Liver (tissue), 10 donors: ENCODE data around the gene CACNA1B. TPM values are rescaled to one million over a fixed set of nuclear protein-coding genes. Genes with fewer than 3 reads are reported as not detected.
"Not testable (repeated sequence)": the region's sequence is repeated elsewhere in the genome, so short reads cannot be mapped to it uniquely, and the experiment has no call there.

ENCODE experiments used
- DNase-seq: peaks from one replicate; pipeline ENCODE4 v3.0.0-alpha.2; 2017; ENCODE audit warnings: low spot score
- H3K27ac ChIP-seq, 2 donors: one replicate each; pipeline ENCODE4 v1.7.0; 2013; ENCODE audit warnings: inconsistent platforms in 2 of 2, low read length in 2 of 2, control low read depth in 1 of 2, low read depth in 1 of 2, mild to moderate bottlenecking in 1 of 2
- H3K27me3 ChIP-seq, 4 donors: one replicate each; pipeline versions ENCODE4 v1.6.1 to v1.7.0; 2013; ENCODE audit warnings: low read length in 3 of 4, inconsistent platforms in 1 of 4, mild to moderate bottlenecking in 1 of 4, moderate library complexity in 1 of 4; ENCODE audit not compliant: control insufficient read depth in 4 of 4, insufficient read depth in 4 of 4
- H3K36me3 ChIP-seq, 4 donors: one replicate each; pipeline versions ENCODE4 v1.6.1 to v1.7.0; 2013; ENCODE audit warnings: low read length in 3 of 4, mild to moderate bottlenecking in 3 of 4, low read depth in 1 of 4, moderate library complexity in 1 of 4; ENCODE audit not compliant: control insufficient read depth in 4 of 4, insufficient read depth in 3 of 4
- H3K4me1 ChIP-seq, 4 donors: one replicate each; pipeline versions ENCODE4 v1.6.1 to v1.7.0; 2013; ENCODE audit warnings: low read length in 3 of 4, mild to moderate bottlenecking in 3 of 4, moderate library complexity in 1 of 4; ENCODE audit not compliant: control insufficient read depth in 4 of 4, insufficient read depth in 4 of 4
- H3K4me3 ChIP-seq, 3 donors: one replicate each; pipeline versions ENCODE4 v1.6.1 to v1.7.0; 2013; ENCODE audit warnings: low read length in 3 of 3, control low read depth in 1 of 3, low read depth in 1 of 3, mild to moderate bottlenecking in 1 of 3
- H3K9ac ChIP-seq, 2 donors: one replicate each; pipeline ENCODE4 v1.7.0; 2013; ENCODE audit warnings: low read length in 2 of 2, mild to moderate bottlenecking in 2 of 2, moderate library complexity in 2 of 2, control low read depth in 1 of 2, low read depth in 1 of 2
- H3K9me3 ChIP-seq, 4 donors: one replicate each; pipeline versions ENCODE4 v1.6.1 to v1.7.0; 2013; ENCODE audit warnings: low read length in 3 of 4; ENCODE audit not compliant: control insufficient read depth in 4 of 4
- CTCF ChIP-seq: fragments of 150-350 bp; IDR thresholded peaks from 2 replicates; pipeline ENCODE4 v1.5.1; 2017; ENCODE audit warnings: improper control_type of control experiment, low read depth, low read length; ENCODE audit not compliant: missing input control
- RAD21 ChIP-seq, 2 donors: IDR thresholded peaks; 2 replicates each; pipeline ENCODE4 v1.6.1; 2016; ENCODE audit warnings: antibody characterized with exemption in 2 of 2, mild to moderate bottlenecking in 2 of 2
- WGBS: extraction: QIAGEN DNeasy Blood & Tissue Kit; methylation state at CpG from one replicate; pipeline ENCODE4 v1.1.7; 2013; 5-methylcytosine and 5-hydroxymethylcytosine counted together
- polyA plus RNA-seq, 2 donors: library from polyadenylated mRNA; stranded (reverse) in 1 of 2; unstranded in 1 of 2; fragments of 200-250 nt in 1 of 2; fragments of >200 nt in 1 of 2; fragmentation: Nextera tagmentation in 1 of 2; extraction: Ambion mirVana in 1 of 2; gene quantifications; one replicate each; pipeline versions ENCODE4 v1.2.1 to v1.2.3, GENCODE V29; 2013 to 2015
- small RNA-seq: library from RNA; depleted of rRNA; stranded (forward); fragments of <200 nt; gene quantifications from one replicate; pipeline ENCODE3, GENCODE V24; 2014
- total RNA-seq, 2 donors: library from RNA; depleted of rRNA; stranded (reverse); fragments of >200 nt; gene quantifications; one replicate each; pipeline ENCODE4 v1.2.3, GENCODE V29; 2014
- donor health status: healthy.
- donor health status: healthy.
- donor health status: healthy.
- donor health status: healthy.
- donor health status: healthy.

The CACNA1B gene
- total and polyA plus RNA-seq, 4 donors, result under 0.01 to 0.05 TPM; not detected in 2

DNA sequence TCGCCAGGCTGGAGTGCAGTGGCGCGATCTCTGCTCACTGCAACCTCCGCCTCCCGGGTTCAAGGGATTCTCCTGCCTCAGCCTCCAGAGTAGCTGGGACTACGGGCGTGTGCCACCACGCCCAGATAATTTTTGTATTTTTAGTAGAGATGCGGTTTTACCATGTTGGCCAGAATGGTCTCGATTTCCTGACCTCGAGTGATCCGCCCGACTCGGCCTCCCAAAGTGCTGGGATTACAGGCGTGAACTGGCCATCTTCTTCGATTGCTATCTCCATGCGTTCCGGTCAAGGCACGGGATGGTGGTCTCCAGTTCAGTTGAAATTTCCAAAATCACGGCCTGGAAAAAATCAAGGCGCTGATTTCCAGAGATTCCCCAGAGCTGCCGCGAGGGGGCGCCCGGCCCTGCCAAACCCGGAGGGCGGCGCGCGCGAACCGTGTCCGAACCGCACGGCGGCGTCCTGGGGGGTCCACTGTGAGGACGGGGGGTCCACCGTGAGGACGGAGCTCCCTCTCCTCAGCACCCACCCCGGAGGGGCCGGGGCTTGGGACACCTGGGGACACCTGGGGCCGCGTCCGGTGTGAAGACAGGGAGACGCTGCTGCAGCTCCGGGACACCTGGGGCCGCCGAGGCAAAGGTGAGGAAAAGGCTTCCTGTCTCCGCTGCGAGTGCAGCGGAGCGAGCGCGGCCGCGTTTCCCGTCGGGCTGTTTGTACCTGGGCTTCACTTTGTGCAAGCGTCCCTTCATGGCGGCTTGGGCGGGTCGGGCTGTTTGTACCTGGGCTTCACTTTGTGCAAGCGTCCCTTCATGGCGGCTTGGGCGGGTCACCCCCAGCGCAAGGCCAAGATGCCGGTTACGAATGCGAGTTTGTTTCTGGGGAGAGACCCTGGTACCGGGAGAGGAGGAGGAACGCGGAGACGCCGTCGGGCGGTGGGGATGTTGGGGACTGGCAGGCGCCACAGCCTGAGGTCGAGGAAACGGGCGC, 272.4 kb downstream of the CACNA1B start:
- H3K27ac ChIP-seq, H3K27me3 ChIP-seq, H3K9me3 ChIP-seq, H3K4me1 ChIP-seq, H3K9ac ChIP-seq, H3K36me3 ChIP-seq, DNase-seq: not testable (repeated sequence)
- H3K4me3 ChIP-seq, result peak overlapping the region; percentile 23 to 47 (median 38)
- TF ChIP-seq RAD21 (IDR thresholded peaks at IDR 0.05), result peak; percentile 36 to 54
- TF ChIP-seq CTCF, result peak; percentile 33
- WGBS, result 14% methylated on average over 81 of the region's 81 CpGs

GRCh38 chr9:138155788-138156187, 278.2 kb downstream of the CACNA1B start:
- not testable (repeated sequence) for H3K27me3 ChIP-seq, H3K4me3 ChIP-seq, H3K27ac ChIP-seq, H3K9me3 ChIP-seq, H3K4me1 ChIP-seq, H3K9ac ChIP-seq, H3K36me3 ChIP-seq, DNase-seq
- WGBS, result 86% methylated on average over 5 of the region's 5 CpGs

DNA sequence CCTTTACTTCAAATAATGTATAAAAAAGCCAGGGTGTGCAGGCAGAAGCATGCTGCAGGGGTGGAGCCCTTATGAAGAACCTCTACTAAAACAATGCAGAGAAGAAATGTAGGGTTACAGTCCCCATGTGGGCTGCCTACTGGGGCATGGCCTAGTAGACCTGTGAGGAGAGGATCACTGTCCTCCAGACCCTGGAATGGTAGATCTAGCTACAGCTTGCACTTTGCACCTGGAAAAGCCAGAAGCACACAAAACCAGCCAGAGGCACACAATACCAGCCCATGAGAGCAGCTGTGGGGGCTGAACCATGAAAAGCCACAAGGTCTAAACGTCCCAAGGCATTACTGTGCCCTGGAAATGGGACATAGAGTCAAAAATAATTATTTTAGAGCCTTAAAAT, 289.2 kb downstream of the CACNA1B start:
- not testable (repeated sequence) for H3K9me3 ChIP-seq, H3K27me3 ChIP-seq
- WGBS, result 28% methylated on average over 1 of the region's 1 CpG

More for the DNA sequence above, 289.2 kb downstream of the CACNA1B start:
- H3K36me3 ChIP-seq, H3K27ac ChIP-seq, H3K4me3 ChIP-seq, DNase-seq, H3K9ac ChIP-seq, H3K4me1 ChIP-seq: not testable (repeated sequence)

Small RNAs within 50 kb of the gene (small RNA-seq; reads per million reads assigned to genes)
- gene AL591424.2 (not detected), gene MIR602 (not detected)
